Putamen (tissue), 1 donor: ENCODE results near the gene MUS81.

Experiments
- DNase-seq: peaks from one replicate; pipeline ENCODE4 v3.0.0-alpha.2; 2016; ENCODE audit warnings: low spot score

Gene MUS81

GRCh38 chr11:65892661-65893317 lies 32.6 kb downstream of the MUS81 start:
- no peak for DNase-seq

- DNase-seq = no peak
Observed at GRCh38 chr11:65894034-65894591, 33.9 kb downstream of the MUS81 start.

- DNase-seq = no peak
Observed at GRCh38 chr11:65895482-65895981, 35.3 kb downstream of the MUS81 start.

- DNase-seq = no peak
Observed at GRCh38 chr11:65896034-65896999, 36.1 kb downstream of the MUS81 start.

GRCh38 chr11:65897020-65897471 lies 36.8 kb downstream of the MUS81 start:
- no peak for DNase-seq

GRCh38 chr11:65898656-65899355 lies 38.6 kb downstream of the MUS81 start:
- no peak for DNase-seq

- no peak for DNase-seq
Observed at GRCh38 chr11:65899356-65900124, 39.3 kb downstream of the MUS81 start.

GRCh38 chr11:65900125-65900898 lies 40.1 kb downstream of the MUS81 start, which contains the start of gene FOSL1:
TSS of gene FOSL1 (minus strand) at chr11:65900388. CDS start at chr11:65900339, 49 bp downstream.
- peak; percentile 32 for DNase-seq

GRCh38 chr11:65900899-65901180 lies 40.6 kb downstream of the MUS81 start:
- DNase-seq = no peak

GRCh38 chr11:65903068-65903481 lies 42.8 kb downstream of the MUS81 start:
- no peak for DNase-seq

- no peak for DNase-seq
Observed at GRCh38 chr11:65903715-65904114, 43.5 kb downstream of the MUS81 start.

GRCh38 chr11:65906602-65907001 lies 46.4 kb downstream of the MUS81 start:
- DNase-seq = no peak

- no peak for DNase-seq
Observed at GRCh38 chr11:65907878-65908277, 47.6 kb downstream of the MUS81 start.

- no peak for DNase-seq
Observed at GRCh38 chr11:65911682-65912568, 51.7 kb downstream of the MUS81 start.

GRCh38 chr11:65912845-65913244 lies 52.6 kb downstream of the MUS81 start:
- no peak for DNase-seq

- DNase-seq = no peak
Observed at GRCh38 chr11:65915101-65915820, 55.0 kb downstream of the MUS81 start.

GRCh38 chr11:65915821-65916251 lies 55.6 kb downstream of the MUS81 start:
- DNase-seq = no peak
